ENCODE measurements around the gene IQSEC1. TPM values are rescaled to one million over a fixed set of nuclear protein-coding genes. Genes with fewer than 3 reads are reported as not detected.

Gene IQSEC1
- total and polyA plus RNA-seq, 2 donors (not counting 3 experiments of a cell fraction or from before 2014, with no cell fraction given), result 5.2 to 18.0 TPM

DNA sequence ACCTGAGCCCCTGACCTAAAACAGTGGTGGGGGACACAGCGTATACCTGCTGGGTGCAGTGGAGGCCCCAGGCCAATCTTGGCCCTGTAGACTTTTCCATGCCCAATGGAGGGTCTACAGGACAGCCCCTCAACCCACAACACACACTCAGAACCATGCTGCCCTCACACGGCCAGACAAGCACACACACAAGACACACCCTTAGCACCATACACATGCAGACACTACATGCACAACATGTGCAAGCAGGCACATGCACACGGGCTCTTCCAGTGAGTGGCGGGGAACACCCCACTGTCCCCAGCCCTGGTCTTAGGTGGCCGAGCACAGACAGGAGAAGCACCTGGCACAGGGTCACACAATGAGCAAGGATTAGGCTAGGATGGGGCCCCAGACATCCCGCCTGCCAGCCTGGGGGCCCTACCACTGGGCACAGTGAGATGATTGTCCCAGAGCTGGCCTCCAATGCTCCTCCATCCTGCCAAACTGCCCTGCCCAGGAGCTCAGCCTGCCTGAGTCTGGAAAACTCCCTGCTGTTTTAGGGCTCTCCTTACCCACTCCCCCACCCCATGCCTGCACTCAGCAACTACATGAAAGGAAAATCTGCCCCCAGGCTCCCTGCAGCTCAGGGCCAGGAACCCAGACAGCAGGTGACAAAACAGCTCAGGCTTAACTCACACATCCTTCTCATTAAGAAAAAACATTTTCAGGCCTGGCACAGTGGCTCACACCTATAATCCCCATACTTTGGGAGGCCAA, 15.8 kb downstream of the IQSEC1 start:
- dilution Hi-C loops (cut with MboI; ENCODE audit: extremely low pct_ligation_motif_present, low sequenced_read_pairs), result no loop called here

More for the DNA sequence above, 15.8 kb downstream of the IQSEC1 start:
- ChIA-PET POLR2A (no interaction called here), CTCF (no interaction called here)
- TF ChIP-seq, protein P1, sequence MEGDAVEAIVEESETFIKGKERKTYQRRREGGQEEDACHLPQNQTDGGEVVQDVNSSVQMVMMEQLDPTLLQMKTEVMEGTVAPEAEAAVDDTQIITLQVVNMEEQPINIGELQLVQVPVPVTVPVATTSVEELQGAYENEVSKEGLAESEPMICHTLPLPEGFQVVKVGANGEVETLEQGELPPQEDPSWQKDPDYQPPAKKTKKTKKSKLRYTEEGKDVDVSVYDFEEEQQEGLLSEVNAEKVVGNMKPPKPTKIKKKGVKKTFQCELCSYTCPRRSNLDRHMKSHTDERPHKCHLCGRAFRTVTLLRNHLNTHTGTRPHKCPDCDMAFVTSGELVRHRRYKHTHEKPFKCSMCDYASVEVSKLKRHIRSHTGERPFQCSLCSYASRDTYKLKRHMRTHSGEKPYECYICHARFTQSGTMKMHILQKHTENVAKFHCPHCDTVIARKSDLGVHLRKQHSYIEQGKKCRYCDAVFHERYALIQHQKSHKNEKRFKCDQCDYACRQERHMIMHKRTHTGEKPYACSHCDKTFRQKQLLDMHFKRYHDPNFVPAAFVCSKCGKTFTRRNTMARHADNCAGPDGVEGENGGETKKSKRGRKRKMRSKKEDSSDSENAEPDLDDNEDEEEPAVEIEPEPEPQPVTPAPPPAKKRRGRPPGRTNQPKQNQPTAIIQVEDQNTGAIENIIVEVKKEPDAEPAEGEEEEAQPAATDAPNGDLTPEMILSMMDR (IDR thresholded peaks at IDR 0.05; ENCODE audit: extremely low read depth in 1 of 2, insufficient read depth in 1 of 2, low read depth in 1 of 2, low read length in 2 of 2), result no peak
- TF ChIP-seq GATA2 (IDR thresholded peaks at IDR 0.05; ENCODE audit: insufficient read depth, insufficient read length, low read depth, low read length), result no peak
- TF ChIP-seq, protein P2, sequence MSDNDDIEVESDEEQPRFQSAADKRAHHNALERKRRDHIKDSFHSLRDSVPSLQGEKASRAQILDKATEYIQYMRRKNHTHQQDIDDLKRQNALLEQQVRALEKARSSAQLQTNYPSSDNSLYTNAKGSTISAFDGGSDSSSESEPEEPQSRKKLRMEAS (IDR thresholded peaks at IDR 0.05; ENCODE audit: insufficient read depth, insufficient read length), result no peak
- no peak for TF ChIP-seq JUN (IDR thresholded peaks at IDR 0.05; ENCODE audit: borderline replicate concordance, insufficient read depth, insufficient read length, low read depth)
- no peak overlapping the region for H3K4me2 ChIP-seq (ENCODE audit: insufficient read depth, low read length)
- no peaks in the 10 kb centered on the region for H3K36me3 ChIP-seq (ENCODE audit: control insufficient read depth in 2 of 2, extremely low read depth in 1 of 2, insufficient read depth in 2 of 2, low read length in 2 of 2)
- DNase-seq (ENCODE audit: low read depth, low spot score), result no peak
- H2AFZ ChIP-seq (ENCODE audit: low read depth, low read length), result no peak overlapping the region
- intact Hi-C loops (cut with micrococcal nuclease), result no loop called here
- H3K27me3 ChIP-seq (ENCODE audit: control insufficient read depth in 2 of 2, insufficient read depth in 2 of 2, low read length in 2 of 2), result no peaks in the 10 kb centered on the region
- H3K9me3 ChIP-seq (replicated peaks; ENCODE audit: control insufficient read depth, insufficient read depth, low read length), result no peaks in the 10 kb centered on the region
- no peak for FAIRE-seq
- no peaks in the 10 kb centered on the region for H3K9me1 ChIP-seq (replicated peaks; ENCODE audit: control insufficient read depth, extremely low read depth, insufficient read depth, low read length)
- no peak overlapping the region for H3K4me3 ChIP-seq (replicated peaks in 1 of 3; ENCODE audit: insufficient read depth in 1 of 3, low read depth in 1 of 3, low read length in 3 of 3)
- no peaks in the 10 kb centered on the region for H3K79me2 ChIP-seq (ENCODE audit: control insufficient read depth, insufficient read depth, low read length)
- no peaks in the 10 kb centered on the region for H4K20me1 ChIP-seq (replicated peaks; ENCODE audit: control insufficient read depth, extremely low read depth, insufficient read depth, low read length)
- no peak overlapping the region for H3K9ac ChIP-seq (replicated peaks; ENCODE audit: extremely low read depth, insufficient read depth, low read length)
- no peak overlapping the region for H3K27ac ChIP-seq (ENCODE audit: insufficient read depth, low read depth, low read length)
- H3K4me1 ChIP-seq (ENCODE audit: control insufficient read depth, extremely low read depth, insufficient read depth, low read length), result no peaks in the 10 kb centered on the region
- BruUV-seq (replicated peaks), result no TSS peak
